Ascending aorta (tissue), 2 donors: ENCODE data around the gene CDK14. TPM values are rescaled to one million over a fixed set of nuclear protein-coding genes. Genes with fewer than 3 reads are reported as not detected.

ENCODE experiments used
- DNase-seq, 2 donors: peaks; one replicate each; pipeline ENCODE4 v3.0.0-alpha.2; 2019; ENCODE audit warnings: low spot score in 2 of 2
- H3K27ac ChIP-seq, 2 donors: fragments of 200-600 bp; sonication (generic); one replicate each; pipeline ENCODE4 v1.5.1; 2016 to 2017; ENCODE audit warnings: mild to moderate bottlenecking in 1 of 2
- H3K27me3 ChIP-seq: fragments of 200-600 bp; sonication (generic); one replicate; pipeline ENCODE4 v1.5.1; 2017
- H3K36me3 ChIP-seq, 2 donors: fragments of 200-600 bp; sonication (generic); one replicate each; pipeline ENCODE4 v1.5.1; 2016
- H3K4me1 ChIP-seq, 2 donors: fragments of 200-600 bp; sonication (generic); one replicate each; pipeline ENCODE4 v1.5.1; 2016 to 2017; ENCODE audit warnings: mild to moderate bottlenecking in 1 of 2
- H3K4me3 ChIP-seq, 2 donors: fragments of 200-600 bp; sonication (generic); one replicate each; pipeline ENCODE4 v1.5.1; 2016 to 2017; ENCODE audit warnings: mild to moderate bottlenecking in 1 of 2
- H3K9me3 ChIP-seq, 2 donors: fragments of 200-600 bp; sonication (generic); one replicate each; pipeline ENCODE4 v1.5.1; 2016
- intact Hi-C: fragments of 100-400 bp; cut with DNase I; formaldehyde crosslinking; loops from one replicate; pipeline ENCODE4 v1.15.1; 2023
- total RNA-seq: library from RNA; depleted of rRNA; stranded (reverse); fragments of >200 nt; gene quantifications from one replicate; pipeline ENCODE4 v1.1.0, GENCODE V29; 2016
- TF ChIP-seq, protein P1 (sequence below), 3 experiments: fragments of 200-600 bp in 2 of 3; fragments of 450-650 bp in 1 of 3; sonication (generic) in 2 of 3; IDR thresholded peaks; one replicate each; pipeline ENCODE4 v1.5.1; 2016 to 2019; ENCODE audit warnings: antibody characterized with exemption in 3 of 3, mild to moderate bottlenecking in 1 of 3, moderate library complexity in 1 of 3

Gene CDK14
- total RNA-seq, 1 donor from 2014 or later, result 5.1 TPM

- no peak for DNase-seq
- Histone ChIP-seq H3K27ac (no peak overlapping the region), H3K9me3 (no peaks in the 10 kb centered on the region), H3K4me1 (peaks cover 0 to 2% of the 10 kb centered on the region in 2 donors), H3K4me3 (no peak overlapping the region), H3K27me3 (no peaks in the 10 kb centered on the region), H3K36me3 (no peaks in the 10 kb centered on the region)
- TF ChIP-seq, protein P1, sequence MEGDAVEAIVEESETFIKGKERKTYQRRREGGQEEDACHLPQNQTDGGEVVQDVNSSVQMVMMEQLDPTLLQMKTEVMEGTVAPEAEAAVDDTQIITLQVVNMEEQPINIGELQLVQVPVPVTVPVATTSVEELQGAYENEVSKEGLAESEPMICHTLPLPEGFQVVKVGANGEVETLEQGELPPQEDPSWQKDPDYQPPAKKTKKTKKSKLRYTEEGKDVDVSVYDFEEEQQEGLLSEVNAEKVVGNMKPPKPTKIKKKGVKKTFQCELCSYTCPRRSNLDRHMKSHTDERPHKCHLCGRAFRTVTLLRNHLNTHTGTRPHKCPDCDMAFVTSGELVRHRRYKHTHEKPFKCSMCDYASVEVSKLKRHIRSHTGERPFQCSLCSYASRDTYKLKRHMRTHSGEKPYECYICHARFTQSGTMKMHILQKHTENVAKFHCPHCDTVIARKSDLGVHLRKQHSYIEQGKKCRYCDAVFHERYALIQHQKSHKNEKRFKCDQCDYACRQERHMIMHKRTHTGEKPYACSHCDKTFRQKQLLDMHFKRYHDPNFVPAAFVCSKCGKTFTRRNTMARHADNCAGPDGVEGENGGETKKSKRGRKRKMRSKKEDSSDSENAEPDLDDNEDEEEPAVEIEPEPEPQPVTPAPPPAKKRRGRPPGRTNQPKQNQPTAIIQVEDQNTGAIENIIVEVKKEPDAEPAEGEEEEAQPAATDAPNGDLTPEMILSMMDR (IDR thresholded peaks at IDR 0.05), result no peak
- intact Hi-C loops, result no loop called here
Measured at GRCh38 chr7:91193141-91193540, 597.0 kb downstream of the CDK14 start.

DNA sequence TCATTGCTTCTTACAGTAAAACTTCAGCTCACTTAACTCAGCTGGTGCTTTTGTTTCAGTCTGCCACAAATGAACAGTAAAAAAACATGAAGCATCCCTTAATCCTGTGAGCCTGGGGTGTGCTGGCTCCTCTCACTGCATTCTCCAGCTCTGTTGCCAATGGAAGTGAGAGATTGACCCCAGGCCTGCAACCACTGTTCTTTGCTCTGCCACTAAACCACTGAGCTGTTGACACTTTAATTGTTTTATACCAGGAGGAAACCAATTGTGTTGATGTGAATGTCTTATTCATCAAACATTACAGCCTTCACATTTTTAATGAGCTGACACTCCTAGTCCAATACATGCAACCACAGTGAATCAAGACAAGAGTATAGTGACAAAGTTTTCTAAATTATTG lies 598.7 kb downstream of the CDK14 start:
- H3K4me1 ChIP-seq, result peaks cover 0 to 2% of the 10 kb centered on the region in 2 donors
- H3K4me3 ChIP-seq, result no peak overlapping the region
- no peak for DNase-seq
- TF ChIP-seq, protein P1 (IDR thresholded peaks at IDR 0.05), result no peak
- no peak overlapping the region for H3K27ac ChIP-seq
- no peaks in the 10 kb centered on the region for H3K36me3 ChIP-seq
- intact Hi-C loops, result no loop called here
- H3K27me3 ChIP-seq, result no peaks in the 10 kb centered on the region
- no peaks in the 10 kb centered on the region for H3K9me3 ChIP-seq

GRCh38 chr7:91196058-91196457 lies 599.9 kb downstream of the CDK14 start:
- DNase-seq, result no peak
- no peaks in the 10 kb centered on the region for H3K9me3 ChIP-seq
- H3K27ac ChIP-seq, result no peak overlapping the region
- no peaks in the 10 kb centered on the region for H3K36me3 ChIP-seq
- no peaks in the 10 kb centered on the region for H3K27me3 ChIP-seq
- no peak overlapping the region for H3K4me3 ChIP-seq
- H3K4me1 ChIP-seq, result peaks cover 0 to 2% of the 10 kb centered on the region in 2 donors
- intact Hi-C loops, result no loop called here
- TF ChIP-seq, protein P1 (IDR thresholded peaks at IDR 0.05), result no peak

- Histone ChIP-seq H3K27ac (no peak overlapping the region), H3K9me3 (no peaks in the 10 kb centered on the region), H3K4me3 (no peak overlapping the region), H3K4me1 (no peaks in the 10 kb centered on the region), H3K27me3 (no peaks in the 10 kb centered on the region), H3K36me3 (no peaks in the 10 kb centered on the region)
- DNase-seq, result no peak
- TF ChIP-seq, protein P1 (IDR thresholded peaks at IDR 0.05), result no peak
- intact Hi-C loops, result no loop called here
Measured at GRCh38 chr7:91198371-91198770, 602.2 kb downstream of the CDK14 start.

- Histone ChIP-seq H3K4me1 (no peaks in the 10 kb centered on the region), H3K27me3 (no peaks in the 10 kb centered on the region), H3K4me3 (no peak overlapping the region), H3K36me3 (no peaks in the 10 kb centered on the region), H3K27ac (no peak overlapping the region), H3K9me3 (no peaks in the 10 kb centered on the region)
- TF ChIP-seq, protein P1 (IDR thresholded peaks at IDR 0.05), result no peak
- intact Hi-C loops, result no loop called here
- DNase-seq, result no peak
Measured at GRCh38 chr7:91199601-91200000, 603.5 kb downstream of the CDK14 start.
